GM21447 (cell line): ENCODE measurements around the gene PAPSS1.
"Not testable (repeated sequence)": the region's sequence is repeated elsewhere in the genome, so short reads cannot be mapped to it uniquely, and the experiment has no call there.

ENCODE experiments used
- ATAC-seq: cut with Tn5 transposase; IDR thresholded peaks from one replicate; pipeline ENCODE4 v1.9.1; 2021; ENCODE audit not compliant: unreplicated experiment

The PAPSS1 gene

GRCh38 chr4:107726131-107726925 is 6.3 kb upstream of the PAPSS1 start:
- not testable (repeated sequence) for ATAC-seq

- ATAC-seq, result no peak
Observed at GRCh38 chr4:107725281-107725859, 5.3 kb upstream of the PAPSS1 start.

- not testable (repeated sequence) for ATAC-seq
Observed at GRCh38 chr4:107723331-107723730, 3.3 kb upstream of the PAPSS1 start.

GRCh38 chr4:107721436-107722100 is 1.5 kb upstream of the PAPSS1 start:
- ATAC-seq, result no peak

- ATAC-seq, result peak; percentile 16
Observed at GRCh38 chr4:107719207-107719921, 670 bp downstream of the PAPSS1 start.

- ATAC-seq, result peak; percentile 31
Observed at GRCh38 chr4:107718351-107718965, 1.6 kb downstream of the PAPSS1 start.

- no peak for ATAC-seq
Observed at GRCh38 chr4:107714256-107714655, 5.8 kb downstream of the PAPSS1 start.

- ATAC-seq, result no peak
Observed at GRCh38 chr4:107712236-107712635, 7.8 kb downstream of the PAPSS1 start.

GRCh38 chr4:107711831-107712230 is 8.2 kb downstream of the PAPSS1 start:
- ATAC-seq, result no peak

- no peak for ATAC-seq
Observed at GRCh38 chr4:107710493-107711459, 9.3 kb downstream of the PAPSS1 start.

GRCh38 chr4:107709916-107710315 is 10.1 kb downstream of the PAPSS1 start:
- no peak for ATAC-seq

- no peak for ATAC-seq
Observed at GRCh38 chr4:107708225-107708624, 11.8 kb downstream of the PAPSS1 start.

GRCh38 chr4:107705742-107706556 is 14.1 kb downstream of the PAPSS1 start:
- ATAC-seq, result no peak

- no peak for ATAC-seq
Observed at GRCh38 chr4:107701565-107701964, 18.5 kb downstream of the PAPSS1 start.

- no peak for ATAC-seq
Observed at GRCh38 chr4:107699466-107700206, 20.4 kb downstream of the PAPSS1 start.

- not testable (repeated sequence) for ATAC-seq
Observed at GRCh38 chr4:107696187-107696586, 23.8 kb downstream of the PAPSS1 start.

- no peak for ATAC-seq
Observed at GRCh38 chr4:107693132-107693531, 26.9 kb downstream of the PAPSS1 start.

- ATAC-seq, result no peak
Observed at GRCh38 chr4:107692202-107692601, 27.8 kb downstream of the PAPSS1 start.
